ENCODE data around the gene HEBP2. TPM values are rescaled to one million over a fixed set of nuclear protein-coding genes. Genes with fewer than 3 reads are reported as not detected.
A peak's percentile ranks its signal among the peaks of the same experiment; 100 is the strongest.

The HEBP2 gene
- total and polyA plus RNA-seq, 9 donors = 12.4 to 64.8 (median 44.3) TPM

GRCh38 chr6:138405816-138406413 is 1.9 kb downstream of the HEBP2 start:
- H3K9me3 ChIP-seq = no peaks in the 10 kb centered on the region
- no peak for DNase-seq
- intact Hi-C loops (cut with DNase I) = loop anchor here in 1 of 4 donors (10.0 kb wide), 1 partner anchor 291 kb away; no protein-coding TSS in a partner anchor
- H3K27ac ChIP-seq = no peak overlapping the region
- TF ChIP-seq CTCF (IDR thresholded peaks at IDR 0.05) (no peak), EP300 (IDR thresholded peaks at IDR 0.05) (no peak), POLR2A (IDR thresholded peaks at IDR 0.05) (no peak)
- H3K36me3 ChIP-seq = no peaks in the 10 kb centered on the region
- H3K4me1 ChIP-seq (ENCODE audit: insufficient read depth) = peaks cover 3% of the 10 kb centered on the region
- H3K4me3 ChIP-seq = no peak overlapping the region
- no peaks in the 10 kb centered on the region for H3K27me3 ChIP-seq
- WGBS, 3 donors = 85 to 94% (median 86%) methylated on average over 5 of the region's 5 CpGs

- Histone ChIP-seq H3K27me3 (no peaks in the 10 kb centered on the region), H3K4me1 (ENCODE audit: insufficient read depth) (peaks cover 3% of the 10 kb centered on the region), H3K9me3 (no peaks in the 10 kb centered on the region), H3K4me3 (no peak overlapping the region), H3K27ac (no peak overlapping the region), H3K36me3 (no peaks in the 10 kb centered on the region)
- no peak for DNase-seq
- 93 to 97% (median 96%) methylated on average over 2 of the region's 2 CpGs for WGBS, 3 donors
- intact Hi-C loops (cut with DNase I) = loop anchor here in 1 of 4 donors (10.0 kb wide), 1 partner anchor 292 kb away; no protein-coding TSS in a partner anchor
- TF ChIP-seq EP300 (IDR thresholded peaks at IDR 0.05) = no peak
- no peak for TF ChIP-seq POLR2A (IDR thresholded peaks at IDR 0.05)
- no peak for TF ChIP-seq CTCF (IDR thresholded peaks at IDR 0.05)
These were observed 2.4 kb downstream of the HEBP2 start for GRCh38 chr6:138406443-138406842.

GRCh38 chr6:138410048-138410735 is 6.2 kb downstream of the HEBP2 start:
- Histone ChIP-seq H3K4me3 (no peak overlapping the region), H3K4me1 (ENCODE audit: insufficient read depth) (no peaks in the 10 kb centered on the region), H3K9me3 (no peaks in the 10 kb centered on the region), H3K27me3 (no peaks in the 10 kb centered on the region), H3K36me3 (no peaks in the 10 kb centered on the region), H3K27ac (no peak overlapping the region)
- 72 to 84% (median 77%) methylated on average over 8 of the region's 8 CpGs for WGBS, 3 donors
- TF ChIP-seq POLR2A (IDR thresholded peaks at IDR 0.05) (no peak), EP300 (IDR thresholded peaks at IDR 0.05) (no peak), CTCF (IDR thresholded peaks at IDR 0.05) (no peak)
- DNase-seq = peak in 2 of 5 donors; percentile 36 to 64
- intact Hi-C loops (cut with DNase I) = no loop called here

- Histone ChIP-seq H3K9me3 (no peaks in the 10 kb centered on the region), H3K36me3 (no peaks in the 10 kb centered on the region), H3K4me1 (ENCODE audit: insufficient read depth) (no peaks in the 10 kb centered on the region), H3K4me3 (no peak overlapping the region), H3K27me3 (no peaks in the 10 kb centered on the region), H3K27ac (no peak overlapping the region)
- intact Hi-C loops (cut with DNase I) = no loop called here
- 87 to 92% (median 89%) methylated on average over 6 of the region's 6 CpGs for WGBS, 3 donors
- no peak for DNase-seq
- TF ChIP-seq POLR2A (IDR thresholded peaks at IDR 0.05) = no peak
- TF ChIP-seq EP300 (IDR thresholded peaks at IDR 0.05) = no peak
- no peak for TF ChIP-seq CTCF (IDR thresholded peaks at IDR 0.05)
These were observed 7.2 kb downstream of the HEBP2 start for GRCh38 chr6:138410972-138411880.

Data from ovary (tissue), 9 donors.